ENCODE measurements around the gene RNH1. TPM values are rescaled to one million over a fixed set of nuclear protein-coding genes. Genes with fewer than 3 reads are reported as not detected.

Gene RNH1
- total RNA-seq, 1 donor from 2014 or later: 151 TPM

GRCh38 chr11:503179-503981 is 3.7 kb downstream of the RNH1 start:
- Mint-ChIP-seq H3K36me3 (ENCODE audit: unreplicated experiment) (peaks cover 13% of the 10 kb centered on the region), H3K27me3 (ENCODE audit: unreplicated experiment) (no peaks in the 10 kb centered on the region), H3K4me3 (ENCODE audit: unreplicated experiment) (no peak overlapping the region), H3K9me3 (ENCODE audit: unreplicated experiment) (no peaks in the 10 kb centered on the region), H3K4me1 (ENCODE audit: unreplicated experiment) (peaks cover 25% of the 10 kb centered on the region), H3K27ac (ENCODE audit: unreplicated experiment) (peak overlapping the region; percentile 63)
- DNase-seq (ENCODE audit: extremely low spot score, unreplicated experiment): no peak
- TF ChIP-seq CTCF (IDR thresholded peaks at IDR 0.05): no peak

GRCh38 chr11:502288-503178 is 4.5 kb downstream of the RNH1 start:
- Mint-ChIP-seq H3K4me3 (ENCODE audit: unreplicated experiment) (no peak overlapping the region), H3K27me3 (ENCODE audit: unreplicated experiment) (no peaks in the 10 kb centered on the region), H3K4me1 (ENCODE audit: unreplicated experiment) (peaks cover 18% of the 10 kb centered on the region), H3K36me3 (ENCODE audit: unreplicated experiment) (peaks cover 20% of the 10 kb centered on the region), H3K27ac (ENCODE audit: unreplicated experiment) (no peak overlapping the region), H3K9me3 (ENCODE audit: unreplicated experiment) (no peaks in the 10 kb centered on the region)
- DNase-seq (ENCODE audit: extremely low spot score, unreplicated experiment): no peak
- TF ChIP-seq CTCF (IDR thresholded peaks at IDR 0.05): no peak

GRCh38 chr11:501683-502287 is 5.3 kb downstream of the RNH1 start:
- DNase-seq (ENCODE audit: extremely low spot score, unreplicated experiment): no peak
- TF ChIP-seq CTCF (IDR thresholded peaks at IDR 0.05): no peak
- no peak overlapping the region for H3K4me3 Mint-ChIP-seq (ENCODE audit: unreplicated experiment)

GRCh38 chr11:501001-501682 is 5.9 kb downstream of the RNH1 start:
- no peak for TF ChIP-seq CTCF (IDR thresholded peaks at IDR 0.05)
- no peak overlapping the region for H3K4me3 Mint-ChIP-seq (ENCODE audit: unreplicated experiment)
- no peaks in the 10 kb centered on the region for H3K27me3 Mint-ChIP-seq (ENCODE audit: unreplicated experiment)
- H3K27ac Mint-ChIP-seq (ENCODE audit: unreplicated experiment): no peak overlapping the region
- H3K4me1 Mint-ChIP-seq (ENCODE audit: unreplicated experiment): peaks cover 14% of the 10 kb centered on the region
- H3K36me3 Mint-ChIP-seq (ENCODE audit: unreplicated experiment): peaks cover 30% of the 10 kb centered on the region
- no peak for DNase-seq (ENCODE audit: extremely low spot score, unreplicated experiment)
- H3K9me3 Mint-ChIP-seq (ENCODE audit: unreplicated experiment): no peaks in the 10 kb centered on the region

More at GRCh38 chr11:501683-502287, 5.3 kb downstream of the RNH1 start:
- peaks cover 28% of the 10 kb centered on the region for H3K36me3 Mint-ChIP-seq (ENCODE audit: unreplicated experiment)
- H3K27ac Mint-ChIP-seq (ENCODE audit: unreplicated experiment): no peak overlapping the region
- H3K9me3 Mint-ChIP-seq (ENCODE audit: unreplicated experiment): no peaks in the 10 kb centered on the region
- H3K27me3 Mint-ChIP-seq (ENCODE audit: unreplicated experiment): no peaks in the 10 kb centered on the region
- H3K4me1 Mint-ChIP-seq (ENCODE audit: unreplicated experiment): peaks cover 18% of the 10 kb centered on the region
